Hepatocyte (in vitro differentiated cells): ENCODE results near the gene LOX.

Experiments used
- EZH2phosphoT487 ChIP-seq: fragments of 200-600 bp; sonication (generic); IDR thresholded peaks from one replicate; pipeline ENCODE4 v1.6.1; 2018; ENCODE audit warnings: antibody characterized with exemption, mild to moderate bottlenecking, low read depth, moderate library complexity; ENCODE audit not compliant: unreplicated experiment, severe bottlenecking
- TF ChIP-seq, protein P1 (sequence below): fragments of 200-600 bp; sonication (generic); IDR thresholded peaks from 2 replicates; pipeline ENCODE4 v1.5.1; 2016; ENCODE audit warnings: antibody characterized with exemption, mild to moderate bottlenecking; ENCODE audit not compliant: poor library complexity

DNA sequence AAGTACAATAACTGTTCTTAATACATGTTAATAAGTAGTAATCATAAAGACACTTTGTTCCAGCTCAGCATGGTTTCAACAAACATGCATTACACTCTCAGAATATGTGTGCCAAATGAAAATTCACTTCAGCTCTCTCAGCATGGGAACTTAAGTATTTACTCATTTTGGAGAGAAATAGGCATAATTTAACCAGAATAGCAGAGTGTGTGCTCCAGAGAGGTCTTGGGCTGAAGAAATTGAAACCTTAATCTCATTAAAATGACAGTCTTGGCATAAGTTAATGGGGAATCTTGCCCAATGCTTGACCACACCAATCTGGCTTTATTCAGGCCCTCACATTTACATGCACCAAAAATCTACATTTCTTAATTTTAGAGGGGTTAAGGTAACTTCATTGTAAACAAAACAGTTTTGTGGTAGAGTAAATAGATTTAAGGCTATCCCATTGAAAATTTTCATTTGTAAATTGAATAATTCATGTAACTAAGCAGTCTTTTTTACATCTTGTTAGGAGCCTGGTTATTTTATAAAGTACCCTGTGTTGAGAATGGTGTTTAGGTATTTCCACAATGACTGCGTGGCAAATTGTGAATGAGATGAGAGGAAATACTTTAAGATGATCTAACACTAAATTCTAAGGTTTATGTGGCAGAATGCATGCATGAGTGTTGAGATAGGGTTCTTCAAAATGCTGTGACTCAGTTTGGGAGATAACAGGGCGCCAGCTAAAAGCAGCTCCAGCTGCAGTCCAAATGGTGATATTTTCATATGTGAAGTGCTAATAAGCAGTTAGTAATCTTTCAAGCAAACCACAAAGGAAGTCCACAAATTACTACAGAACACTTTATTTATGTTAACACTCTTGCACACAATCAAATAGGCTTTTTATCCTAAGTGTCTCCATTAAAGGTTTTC is 11.3 kb upstream of the LOX start:
- TF ChIP-seq, protein P1, sequence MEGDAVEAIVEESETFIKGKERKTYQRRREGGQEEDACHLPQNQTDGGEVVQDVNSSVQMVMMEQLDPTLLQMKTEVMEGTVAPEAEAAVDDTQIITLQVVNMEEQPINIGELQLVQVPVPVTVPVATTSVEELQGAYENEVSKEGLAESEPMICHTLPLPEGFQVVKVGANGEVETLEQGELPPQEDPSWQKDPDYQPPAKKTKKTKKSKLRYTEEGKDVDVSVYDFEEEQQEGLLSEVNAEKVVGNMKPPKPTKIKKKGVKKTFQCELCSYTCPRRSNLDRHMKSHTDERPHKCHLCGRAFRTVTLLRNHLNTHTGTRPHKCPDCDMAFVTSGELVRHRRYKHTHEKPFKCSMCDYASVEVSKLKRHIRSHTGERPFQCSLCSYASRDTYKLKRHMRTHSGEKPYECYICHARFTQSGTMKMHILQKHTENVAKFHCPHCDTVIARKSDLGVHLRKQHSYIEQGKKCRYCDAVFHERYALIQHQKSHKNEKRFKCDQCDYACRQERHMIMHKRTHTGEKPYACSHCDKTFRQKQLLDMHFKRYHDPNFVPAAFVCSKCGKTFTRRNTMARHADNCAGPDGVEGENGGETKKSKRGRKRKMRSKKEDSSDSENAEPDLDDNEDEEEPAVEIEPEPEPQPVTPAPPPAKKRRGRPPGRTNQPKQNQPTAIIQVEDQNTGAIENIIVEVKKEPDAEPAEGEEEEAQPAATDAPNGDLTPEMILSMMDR, result no peak
- no peak for TF ChIP-seq EZH2phosphoT487
